Neural progenitor cell (in vitro differentiated cells): ENCODE data around the gene EPHB3. TPM values are rescaled to one million over a fixed set of nuclear protein-coding genes. Genes with fewer than 3 reads are reported as not detected.

Experiments used
- DNase-seq: peaks from one replicate; pipeline ENCODE4 v3.0.0-alpha.2; 2016; ENCODE audit warnings: low spot score
- H2AFZ ChIP-seq: fragments of 200-600 bp; sonication (generic); replicated peaks from 2 replicates; pipeline ENCODE4 v1.6.1; 2016; ENCODE audit warnings: antibody characterized with exemption
- H3F3A ChIP-seq: fragments of 200-600 bp; sonication (generic); 2 replicates; pipeline ENCODE4 v1.6.1; 2016; ENCODE audit warnings: antibody characterized with exemption, low read depth
- H3K27ac ChIP-seq: fragments of 200-600 bp; sonication (generic); 2 replicates; pipeline ENCODE4 v1.5.1; 2016; ENCODE audit warnings: mild to moderate bottlenecking
- H3K27me3 ChIP-seq: fragments of 200-600 bp; sonication (generic); 2 replicates; pipeline ENCODE4 v1.6.1; 2016; ENCODE audit warnings: mild to moderate bottlenecking, moderate library complexity
- H3K36me3 ChIP-seq: fragments of 200-600 bp; sonication (generic); 2 replicates; pipeline ENCODE4 v1.5.1; 2016
- H3K4me1 ChIP-seq: fragments of 200-600 bp; sonication (generic); 2 replicates; pipeline ENCODE4 v1.6.1; 2016; ENCODE audit warnings: mixed run types
- H3K4me2 ChIP-seq: fragments of 200-600 bp; sonication (generic); 2 replicates; pipeline ENCODE4 v1.6.1; 2016
- H3K4me3 ChIP-seq: fragments of 200-600 bp; sonication (generic); 2 replicates; pipeline ENCODE4 v1.5.1; 2016
- H3K79me2 ChIP-seq: fragments of 200-600 bp; sonication (generic); 2 replicates; pipeline ENCODE4 v1.6.1; 2016; ENCODE audit warnings: low read depth
- H3K9ac ChIP-seq: fragments of 200-600 bp; sonication (generic); 2 replicates; pipeline ENCODE4 v1.6.1; 2016
- H3K9me3 ChIP-seq: fragments of 200-600 bp; sonication (generic); 2 replicates; pipeline ENCODE4 v1.5.1; 2016; ENCODE audit warnings: low read depth
- H4K20me1 ChIP-seq: fragments of 200-600 bp; sonication (generic); 2 replicates; pipeline ENCODE4 v1.6.1; 2016; ENCODE audit warnings: low read depth
- H3K27ac Mint-ChIP-seq: 3 replicates; pipeline ENCODE4 v1.8.0; 2021; ENCODE audit warnings: mixed read lengths
- H3K27me3 Mint-ChIP-seq: 2 replicates; pipeline ENCODE4 v1.8.0; 2022; ENCODE audit warnings: low read depth, mild to moderate bottlenecking, inconsistent platforms, moderate library complexity, mixed read lengths; ENCODE audit not compliant: insufficient read depth
- H3K36me3 Mint-ChIP-seq: 3 replicates; pipeline ENCODE4 v1.8.0; 2021; ENCODE audit warnings: mixed read lengths
- H3K4me1 Mint-ChIP-seq: 3 replicates; pipeline ENCODE4 v1.8.0; 2021; ENCODE audit warnings: mixed read lengths
- H3K4me3 Mint-ChIP-seq: 3 replicates; pipeline ENCODE4 v1.8.0; 2021; ENCODE audit warnings: mild to moderate bottlenecking, moderate library complexity, mixed read lengths
- H3K9me3 Mint-ChIP-seq: 3 replicates; pipeline ENCODE4 v1.8.0; 2020; ENCODE audit warnings: mixed read lengths
- EZH2 ChIP-seq: fragments of 200-600 bp; sonication (generic); IDR thresholded peaks from 2 replicates; pipeline ENCODE4 v1.6.1; 2017; ENCODE audit warnings: antibody characterized with exemption, mild to moderate bottlenecking, moderate library complexity
- EZH2phosphoT487 ChIP-seq: fragments of 200-600 bp; sonication (generic); IDR thresholded peaks from 2 replicates; pipeline ENCODE4 v1.6.1; 2017; ENCODE audit warnings: antibody characterized with exemption
- total RNA-seq: library from RNA; depleted of rRNA; stranded (reverse); fragments of >200 nt; gene quantifications from 2 replicates; pipeline ENCODE4 v1.2.3, GENCODE V29; 2015; ENCODE audit warnings: low replicate concordance
- TF ChIP-seq, protein P1 (sequence below): fragments of 200-600 bp; sonication (generic); IDR thresholded peaks from 2 replicates; pipeline ENCODE4 v1.5.1; 2017; ENCODE audit warnings: antibody characterized with exemption, mild to moderate bottlenecking

The EPHB3 gene
- total RNA-seq, 1 donor from 2014 or later = 2.3 TPM

DNA sequence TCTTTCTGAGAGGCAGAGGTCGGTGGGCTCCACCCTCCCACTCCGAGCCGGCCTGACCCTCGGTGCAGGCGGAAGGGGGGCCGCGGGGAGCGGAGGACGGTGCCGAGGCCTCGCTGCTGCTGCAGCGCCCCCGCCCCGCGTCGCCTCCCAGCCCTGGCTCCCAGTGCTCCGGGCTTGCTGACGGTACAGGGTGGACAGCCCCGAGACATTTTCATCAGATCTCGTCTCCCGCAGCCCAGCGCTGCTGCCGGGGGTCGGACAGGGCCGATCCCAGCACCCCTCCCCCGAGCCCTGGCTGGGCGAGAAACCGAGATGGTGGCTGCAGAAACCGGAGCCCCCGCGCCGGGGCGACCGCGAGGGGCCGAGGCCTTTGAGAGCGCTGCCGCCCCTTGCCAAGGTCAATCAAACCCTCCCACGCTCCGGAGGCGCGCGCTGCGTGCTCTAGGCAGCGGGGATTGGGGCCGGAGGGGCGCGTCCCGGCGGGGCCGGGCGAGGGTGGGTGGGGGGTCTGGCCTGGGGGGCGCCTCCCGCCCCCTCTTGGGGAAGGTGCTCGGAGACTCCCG lies 42.5 kb downstream of the EPHB3 start:
- peaks cover 10% of the 10 kb centered on the region for H4K20me1 ChIP-seq
- H3K9me3 ChIP-seq = no peaks in the 10 kb centered on the region
- peaks cover 30% of the 10 kb centered on the region for H3F3A ChIP-seq
- TF ChIP-seq EZH2 = no peak
- TF ChIP-seq EZH2phosphoT487 = peak; percentile 47
- TF ChIP-seq, protein P1, sequence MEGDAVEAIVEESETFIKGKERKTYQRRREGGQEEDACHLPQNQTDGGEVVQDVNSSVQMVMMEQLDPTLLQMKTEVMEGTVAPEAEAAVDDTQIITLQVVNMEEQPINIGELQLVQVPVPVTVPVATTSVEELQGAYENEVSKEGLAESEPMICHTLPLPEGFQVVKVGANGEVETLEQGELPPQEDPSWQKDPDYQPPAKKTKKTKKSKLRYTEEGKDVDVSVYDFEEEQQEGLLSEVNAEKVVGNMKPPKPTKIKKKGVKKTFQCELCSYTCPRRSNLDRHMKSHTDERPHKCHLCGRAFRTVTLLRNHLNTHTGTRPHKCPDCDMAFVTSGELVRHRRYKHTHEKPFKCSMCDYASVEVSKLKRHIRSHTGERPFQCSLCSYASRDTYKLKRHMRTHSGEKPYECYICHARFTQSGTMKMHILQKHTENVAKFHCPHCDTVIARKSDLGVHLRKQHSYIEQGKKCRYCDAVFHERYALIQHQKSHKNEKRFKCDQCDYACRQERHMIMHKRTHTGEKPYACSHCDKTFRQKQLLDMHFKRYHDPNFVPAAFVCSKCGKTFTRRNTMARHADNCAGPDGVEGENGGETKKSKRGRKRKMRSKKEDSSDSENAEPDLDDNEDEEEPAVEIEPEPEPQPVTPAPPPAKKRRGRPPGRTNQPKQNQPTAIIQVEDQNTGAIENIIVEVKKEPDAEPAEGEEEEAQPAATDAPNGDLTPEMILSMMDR = peak; percentile 28
- Mint-ChIP-seq H3K27me3 (peaks cover 24% of the 10 kb centered on the region), H3K27ac (peak overlapping the region; percentile 95), H3K4me3 (peak overlapping the region; percentile 86), H3K9me3 (no peaks in the 10 kb centered on the region), H3K36me3 (no peaks in the 10 kb centered on the region), H3K4me1 (peaks cover 40% of the 10 kb centered on the region)
- peaks cover 97% of the 10 kb centered on the region for H3K27me3 ChIP-seq
- no peak overlapping the region for H3K27ac ChIP-seq
- H3K79me2 ChIP-seq = no peaks in the 10 kb centered on the region
- no peak overlapping the region for H3K9ac ChIP-seq
- H3K4me2 ChIP-seq = peak overlapping the region; percentile 92
- peak overlapping the region; percentile 55 for H3K4me3 ChIP-seq
- peak overlapping the region; percentile 54 for H2AFZ ChIP-seq
- no peaks in the 10 kb centered on the region for H3K36me3 ChIP-seq
- peak; percentile 75 for DNase-seq
- H3K4me1 ChIP-seq = peaks cover 35% of the 10 kb centered on the region

DNA sequence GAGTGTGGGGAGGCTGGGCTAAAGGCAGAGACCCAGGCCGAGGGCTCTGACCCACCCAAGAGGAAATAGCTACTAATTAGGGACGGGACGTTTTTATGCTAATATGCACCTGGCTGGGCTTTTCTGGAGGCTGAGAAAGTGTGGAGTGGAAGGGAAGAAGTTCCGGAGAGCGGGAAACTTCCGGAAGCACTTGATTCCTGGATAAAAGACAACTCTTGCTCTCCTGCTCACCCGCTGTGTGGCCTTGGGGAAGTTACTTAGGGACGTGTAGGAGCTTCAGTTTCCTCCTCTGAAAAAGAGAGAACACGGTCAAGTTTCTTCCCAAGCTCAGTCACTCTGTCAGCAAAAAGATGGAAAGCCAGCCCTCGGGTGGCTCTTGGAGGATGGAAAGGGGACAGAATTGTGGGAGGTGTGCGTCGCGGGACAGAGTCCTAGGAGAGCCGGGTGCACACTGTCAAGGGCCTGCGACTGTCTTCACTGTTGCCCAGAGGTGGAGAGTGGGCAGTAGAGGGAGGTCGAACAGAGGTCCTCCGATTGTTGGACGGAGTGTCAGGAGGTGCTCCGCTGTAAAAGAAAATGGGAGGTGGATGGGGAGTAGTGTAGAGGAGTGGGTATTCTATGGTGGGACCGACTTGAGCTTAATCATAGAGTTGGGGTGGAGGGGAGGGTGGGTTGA lies 43.2 kb downstream of the EPHB3 start:
- H3K4me3 Mint-ChIP-seq = peak overlapping the region; percentile 85
- peak; percentile 47 for DNase-seq
- peak overlapping the region; percentile 92 for H3K4me2 ChIP-seq
- no peaks in the 10 kb centered on the region for H3K9me3 ChIP-seq
- no peaks in the 10 kb centered on the region for H3K79me2 ChIP-seq
- H3K27ac Mint-ChIP-seq = peak overlapping the region; percentile 62
- TF ChIP-seq EZH2phosphoT487 (peak; percentile 31), EZH2 (peak; percentile 52)
- TF ChIP-seq, protein P1 = no peak
- H3K27me3 ChIP-seq = peaks cover 96% of the 10 kb centered on the region
- H3K4me1 ChIP-seq = peaks cover 35% of the 10 kb centered on the region
- peaks cover 42% of the 10 kb centered on the region for H3K4me1 Mint-ChIP-seq
- H3K36me3 Mint-ChIP-seq = no peaks in the 10 kb centered on the region
- H3K27me3 Mint-ChIP-seq = peaks cover 24% of the 10 kb centered on the region
- no peak overlapping the region for H3K27ac ChIP-seq
- H4K20me1 ChIP-seq = peaks cover 10% of the 10 kb centered on the region
- H3K9me3 Mint-ChIP-seq = no peaks in the 10 kb centered on the region
- no peak overlapping the region for H2AFZ ChIP-seq
- peak overlapping the region; percentile 55 for H3K4me3 ChIP-seq
- peaks cover 30% of the 10 kb centered on the region for H3F3A ChIP-seq
- no peaks in the 10 kb centered on the region for H3K36me3 ChIP-seq
- H3K9ac ChIP-seq = no peak overlapping the region

DNA sequence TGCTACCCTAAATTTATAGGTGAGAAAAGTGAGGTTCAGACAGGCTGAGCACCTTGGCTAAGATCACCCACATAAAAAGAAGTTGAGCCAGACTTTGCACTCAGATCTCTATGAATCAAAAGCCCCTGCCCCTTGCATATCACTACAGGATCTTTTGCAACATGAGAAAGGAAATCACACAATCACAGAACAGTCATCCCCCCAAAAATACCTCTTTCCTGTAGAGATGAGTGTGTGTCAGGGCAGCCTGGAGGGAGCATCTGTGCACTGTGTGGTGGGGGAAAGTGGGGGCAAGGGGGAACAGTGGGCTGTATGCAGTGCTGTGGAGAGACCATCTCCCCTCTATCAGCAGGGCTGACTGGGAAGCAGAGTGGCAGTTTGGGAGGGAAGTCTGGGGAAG lies 46.6 kb downstream of the EPHB3 start:
- Mint-ChIP-seq H3K4me3 (no peak overlapping the region), H3K27ac (no peak overlapping the region), H3K9me3 (no peaks in the 10 kb centered on the region), H3K36me3 (no peaks in the 10 kb centered on the region), H3K27me3 (peaks cover 14% of the 10 kb centered on the region), H3K4me1 (peaks cover 39% of the 10 kb centered on the region)
- Histone ChIP-seq H3F3A (peaks cover 7% of the 10 kb centered on the region), H2AFZ (no peak overlapping the region), H3K27ac (no peak overlapping the region), H3K4me3 (no peak overlapping the region), H3K79me2 (no peaks in the 10 kb centered on the region), H3K4me1 (peaks cover 13% of the 10 kb centered on the region), H3K4me2 (no peak overlapping the region), H3K36me3 (no peaks in the 10 kb centered on the region), H4K20me1 (peaks cover 2% of the 10 kb centered on the region), H3K9ac (no peak overlapping the region), H3K27me3 (peaks cover 64% of the 10 kb centered on the region), H3K9me3 (no peaks in the 10 kb centered on the region)
- DNase-seq = no peak
- TF ChIP-seq, protein P1 = no peak
- no peak for TF ChIP-seq EZH2phosphoT487
- no peak for TF ChIP-seq EZH2
